OCI-LY7 (cell line): ENCODE data around the gene RBFOX1. TPM values are rescaled to one million over a fixed set of nuclear protein-coding genes. Genes with fewer than 3 reads are reported as not detected.

Experiments
- BruUV-seq: library from RNA; stranded (reverse); fragments of 400-500 nt; replicated peaks from 2 replicates; lab custom pipeline; 2021; lab: Mats Ljungman, UMichigan
- CTCF ChIA-PET: fragments of 300-600 bp; sonication (Branson Sonifier 250); formaldehyde crosslinking; loops from one replicate; lab custom pipeline; 2022; ENCODE audit warnings: antibody characterized with exemption; ENCODE audit not compliant: unreplicated experiment; lab: Charles Lee
- POLR2A ChIA-PET: fragments of 300-600 bp; sonication (Branson Sonifier 250); formaldehyde crosslinking; loops from one replicate; lab custom pipeline; 2022; ENCODE audit warnings: antibody characterized with exemption; lab: Charles Lee
- DNase-seq: peaks from one replicate; pipeline ENCODE4 v3.0.0-alpha.2; 2015; ENCODE audit warnings: low spot score
- H2AFZ ChIP-seq: fragments of 200-600 bp; sonication (generic), shearing (Covaris generic); 2 replicates; pipeline ENCODE4 v1.6.1; 2014; ENCODE audit warnings: mild to moderate bottlenecking, antibody characterized with exemption, low read length, moderate library complexity
- H3K27ac ChIP-seq: fragments of 200-600 bp; sonication (generic); 2 replicates; pipeline ENCODE4 v1.5.1; 2014; ENCODE audit warnings: mixed run types, low read depth, mild to moderate bottlenecking, moderate library complexity, low read length, inconsistent platforms; ENCODE audit not compliant: poor library complexity, severe bottlenecking
- H3K36me3 ChIP-seq: fragments of 200-600 bp; sonication (generic); 2 replicates; pipeline ENCODE4 v1.6.1; 2014; ENCODE audit warnings: mild to moderate bottlenecking, antibody characterized with exemption, low read length, moderate library complexity, mixed read lengths; ENCODE audit not compliant: insufficient read depth
- H3K4me1 ChIP-seq: fragments of 200-600 bp; sonication (generic); 2 replicates; pipeline ENCODE4 v1.5.1; 2014; ENCODE audit warnings: mild to moderate bottlenecking, low read length; ENCODE audit not compliant: insufficient read depth, poor library complexity, severe bottlenecking
- H3K4me2 ChIP-seq: fragments of 200-600 bp; sonication (generic); 2 replicates; pipeline ENCODE4 v1.6.1; 2014; ENCODE audit warnings: mild to moderate bottlenecking, low read length
- H3K4me3 ChIP-seq: fragments of 200-600 bp; sonication (generic); 2 replicates; pipeline ENCODE4 v1.5.1; 2014; ENCODE audit warnings: mild to moderate bottlenecking, low read depth, low read length; ENCODE audit not compliant: poor library complexity, severe bottlenecking
- H3K79me2 ChIP-seq: fragments of 200-600 bp; sonication (generic); 2 replicates; pipeline ENCODE4 v1.6.1; 2016; ENCODE audit warnings: low read depth, mild to moderate bottlenecking, low read length, moderate library complexity, mixed read lengths; ENCODE audit not compliant: insufficient read depth
- H3K9me2 ChIP-seq: fragments of 200-600 bp; sonication (generic); 2 replicates; pipeline ENCODE4 v1.6.1; 2016; ENCODE audit warnings: mild to moderate bottlenecking, low read length, mixed read lengths; ENCODE audit not compliant: insufficient read depth
- H3K9me3 ChIP-seq: fragments of 200-600 bp; sonication (generic); 2 replicates; pipeline ENCODE4 v1.6.1; 2014; ENCODE audit warnings: mild to moderate bottlenecking, mixed run types, low read length, mixed read lengths
- H4K20me1 ChIP-seq: fragments of 200-600 bp; sonication (generic); 2 replicates; pipeline ENCODE4 v1.6.1; 2014; ENCODE audit warnings: mild to moderate bottlenecking, antibody characterized with exemption, low read length, moderate library complexity, mixed read lengths; ENCODE audit not compliant: insufficient read depth
- CTCF ChIP-seq: fragments of 200-600 bp; sonication (generic); conservative IDR thresholded peaks from 2 replicates; pipeline ENCODE4 v1.5.1; 2014; ENCODE audit warnings: mild to moderate bottlenecking, antibody characterized with exemption, low read length, moderate library complexity, mixed read lengths
- EZH2phosphoT487 ChIP-seq: fragments of 200-600 bp; sonication (generic); IDR thresholded peaks from 2 replicates; pipeline ENCODE4 v1.6.1; 2018; ENCODE audit warnings: low read depth, borderline replicate concordance, mild to moderate bottlenecking, mixed run types, antibody characterized with exemption, low read length, moderate library complexity, mixed read lengths
- intact Hi-C: fragments of 100-400 bp; cut with micrococcal nuclease; formaldehyde crosslinking; loops from one replicate; pipeline ENCODE4 v1.10.0; 2022; ENCODE audit not compliant: unreplicated experiment
- total RNA-seq, 2 experiments: library from RNA; depleted of rRNA in 1 of 2; stranded (reverse); fragments of >200 nt in 1 of 2; shearing (Covaris generic) in 1 of 2; gene quantifications; 2 replicates each; pipeline ENCODE4 v1.2.3, GENCODE V29; 2014 to 2022

RBFOX1 gene
- total RNA-seq, 2 experiments from 2014 or later = not detected

GRCh38 chr16:7601100-7601499 is 268.5 kb downstream of the RBFOX1 start:
- no peak for TF ChIP-seq EZH2phosphoT487
- no peak for TF ChIP-seq CTCF
- POLR2A ChIA-PET = no interaction called here
- no peak overlapping the region for H3K27ac ChIP-seq
- H4K20me1 ChIP-seq = no peaks in the 10 kb centered on the region
- no peaks in the 10 kb centered on the region for H3K79me2 ChIP-seq
- H3K9me2 ChIP-seq = no peaks in the 10 kb centered on the region
- BruUV-seq = no TSS peak
- H2AFZ ChIP-seq = no peak overlapping the region
- H3K36me3 ChIP-seq = no peaks in the 10 kb centered on the region
- no peak for DNase-seq
- no peaks in the 10 kb centered on the region for H3K4me1 ChIP-seq
- H3K4me2 ChIP-seq = no peak overlapping the region
- CTCF ChIA-PET = no interaction called here
- intact Hi-C loops = no loop called here
- H3K9me3 ChIP-seq = no peaks in the 10 kb centered on the region
- no peak overlapping the region for H3K4me3 ChIP-seq

GRCh38 chr16:7602291-7602950 is 269.8 kb downstream of the RBFOX1 start:
- Histone ChIP-seq H3K9me2 (no peaks in the 10 kb centered on the region), H4K20me1 (no peaks in the 10 kb centered on the region), H3K79me2 (no peaks in the 10 kb centered on the region), H2AFZ (no peak overlapping the region), H3K27ac (no peak overlapping the region), H3K4me1 (no peaks in the 10 kb centered on the region), H3K4me3 (no peak overlapping the region), H3K36me3 (no peaks in the 10 kb centered on the region), H3K4me2 (no peak overlapping the region), H3K9me3 (no peaks in the 10 kb centered on the region)
- TF ChIP-seq CTCF (no peak), EZH2phosphoT487 (no peak)
- ChIA-PET POLR2A (no interaction called here), CTCF (no interaction called here)
- no TSS peak for BruUV-seq
- no peak for DNase-seq
- intact Hi-C loops = no loop called here

GRCh38 chr16:7605812-7606211 is 273.2 kb downstream of the RBFOX1 start:
- TF ChIP-seq CTCF (no peak), EZH2phosphoT487 (no peak)
- BruUV-seq = no TSS peak
- ChIA-PET CTCF (no interaction called here), POLR2A (no interaction called here)
- no peaks in the 10 kb centered on the region for H3K4me1 ChIP-seq
- H3K36me3 ChIP-seq = no peaks in the 10 kb centered on the region
- no peaks in the 10 kb centered on the region for H3K9me2 ChIP-seq
- no peak for DNase-seq
- intact Hi-C loops = no loop called here
- no peak overlapping the region for H2AFZ ChIP-seq
- no peaks in the 10 kb centered on the region for H4K20me1 ChIP-seq
- no peak overlapping the region for H3K4me2 ChIP-seq
- no peaks in the 10 kb centered on the region for H3K79me2 ChIP-seq
- H3K27ac ChIP-seq = no peak overlapping the region
- H3K4me3 ChIP-seq = no peak overlapping the region
- no peaks in the 10 kb centered on the region for H3K9me3 ChIP-seq
